NOMO-1 treated with dmso at 0.1 percent for 144 hours (cell line): Measurements from ENCODE around the gene SKIC3.

Experiments
- DNase-seq: peaks from one replicate; lab custom pipeline; 2025; ENCODE audit not compliant: unreplicated experiment; lab: John Stamatoyannopoulos, UW

SKIC3 gene

GRCh38 chr5:95532415-95532814 lies 22.4 kb downstream of the SKIC3 start:
- no peak for DNase-seq

GRCh38 chr5:95531491-95531890 lies 23.3 kb downstream of the SKIC3 start:
- DNase-seq = no peak

- no peak for DNase-seq
Measured at GRCh38 chr5:95530416-95530815, 24.4 kb downstream of the SKIC3 start.

- DNase-seq = no peak
Measured at GRCh38 chr5:95528565-95528964, 26.2 kb downstream of the SKIC3 start.

- no peak for DNase-seq
Measured at GRCh38 chr5:95526871-95527270, 27.9 kb downstream of the SKIC3 start.

GRCh38 chr5:95524423-95524822 lies 30.4 kb downstream of the SKIC3 start:
- DNase-seq = no peak

GRCh38 chr5:95520206-95520605 lies 34.6 kb downstream of the SKIC3 start:
- DNase-seq = no peak

GRCh38 chr5:95519681-95520080 lies 35.1 kb downstream of the SKIC3 start:
- no peak for DNase-seq

- no peak for DNase-seq
Measured at GRCh38 chr5:95519151-95519550, 35.6 kb downstream of the SKIC3 start.

GRCh38 chr5:95518417-95518816 lies 36.4 kb downstream of the SKIC3 start:
- DNase-seq = no peak

- no peak for DNase-seq
Measured at GRCh38 chr5:95511606-95512005, 43.2 kb downstream of the SKIC3 start.

GRCh38 chr5:95508550-95508949 lies 46.2 kb downstream of the SKIC3 start:
- DNase-seq = no peak
